Ammon's horn (tissue), 1 donor: ENCODE data around the gene PEX5L.
"Not testable (repeated sequence)": the region's sequence is repeated elsewhere in the genome, so short reads cannot be mapped to it uniquely, and the experiment has no call there.

ENCODE experiments used
- DNase-seq: peaks from one replicate; pipeline ENCODE4 v3.0.0-alpha.2; 2016; ENCODE audit warnings: low spot score

PEX5L gene

GRCh38 chr3:180036671-180037455, at the start of gene PEX5L:
PEX5L (minus strand) TSS chr3:180036937; CDS start chr3:180036599, 338 bp downstream.
- peak; percentile 85 for DNase-seq

- no peak for DNase-seq
Observed at GRCh38 chr3:180085122-180085710, 48.5 kb upstream of the PEX5L start.

- DNase-seq: no peak
Observed at GRCh38 chr3:180082699-180083098, 46.0 kb upstream of the PEX5L start.

GRCh38 chr3:180078592-180078991, 41.9 kb upstream of the PEX5L start:
- no peak for DNase-seq

GRCh38 chr3:180073561-180073960, 36.8 kb upstream of the PEX5L start:
- no peak for DNase-seq

- DNase-seq: no peak
Observed at GRCh38 chr3:180072786-180073185, 36.0 kb upstream of the PEX5L start.

GRCh38 chr3:180070925-180071324, 34.2 kb upstream of the PEX5L start:
- DNase-seq: no peak

GRCh38 chr3:180068023-180068422, 31.3 kb upstream of the PEX5L start:
- DNase-seq: no peak

- no peak for DNase-seq
Observed at GRCh38 chr3:180066598-180066997, 29.9 kb upstream of the PEX5L start.

GRCh38 chr3:180063783-180064182, 27.0 kb upstream of the PEX5L start:
- DNase-seq: no peak

- DNase-seq: no peak
Observed at GRCh38 chr3:180062771-180063170, 26.0 kb upstream of the PEX5L start.

GRCh38 chr3:180059356-180059755, 22.6 kb upstream of the PEX5L start:
- no peak for DNase-seq

- DNase-seq: no peak
Observed at GRCh38 chr3:180058238-180058637, 21.5 kb upstream of the PEX5L start.

GRCh38 chr3:180055656-180056055, 18.9 kb upstream of the PEX5L start:
- not testable (repeated sequence) for DNase-seq

GRCh38 chr3:180049391-180049790, 12.7 kb upstream of the PEX5L start:
- no peak for DNase-seq

- DNase-seq: no peak
Observed at GRCh38 chr3:180048840-180049239, 12.1 kb upstream of the PEX5L start.

GRCh38 chr3:180048103-180048502, 11.4 kb upstream of the PEX5L start:
- no peak for DNase-seq

- no peak for DNase-seq
Observed at GRCh38 chr3:180040966-180041365, 4.2 kb upstream of the PEX5L start.

- no peak for DNase-seq
Observed at GRCh38 chr3:180036092-180036670, 556 bp downstream of the PEX5L start.

- no peak for DNase-seq
Observed at GRCh38 chr3:180026997-180027396, 9.7 kb downstream of the PEX5L start.

GRCh38 chr3:180018543-180018942, 18.2 kb downstream of the PEX5L start:
- DNase-seq: peak; percentile 80

- DNase-seq: no peak
Observed at GRCh38 chr3:180017846-180018245, 18.9 kb downstream of the PEX5L start.

GRCh38 chr3:180011927-180012326, 24.8 kb downstream of the PEX5L start:
- no peak for DNase-seq
